Ishikawa (cell line): Measurements from ENCODE around the gene ALDH2.

Experiments
- CEBPB ChIP-seq: IDR thresholded peaks from 2 replicates; pipeline ENCODE4 v1.6.1; 2012
- CREB1 ChIP-seq: IDR thresholded peaks from 2 replicates; pipeline ENCODE4 v1.6.1; 2012; ENCODE audit warnings: low read depth
- EGR1 ChIP-seq: IDR thresholded peaks from 2 replicates; pipeline ENCODE4 v1.6.1; 2012
- EP300 ChIP-seq: IDR thresholded peaks from 2 replicates; pipeline ENCODE4 v1.6.1; 2012; ENCODE audit warnings: borderline replicate concordance
- FOXM1 ChIP-seq: IDR thresholded peaks from 2 replicates; pipeline ENCODE4 v1.6.1; 2012; ENCODE audit warnings: low read depth, borderline replicate concordance
- MAX ChIP-seq: IDR thresholded peaks from 2 replicates; pipeline ENCODE4 v1.6.1; 2012
- NFIC ChIP-seq: IDR thresholded peaks from 2 replicates; pipeline ENCODE4 v1.6.1; 2012
- RAD21 ChIP-seq: IDR thresholded peaks from 2 replicates; pipeline ENCODE4 v1.6.1; 2012; ENCODE audit warnings: low read depth
- REST ChIP-seq: IDR thresholded peaks from 2 replicates; pipeline ENCODE4 v1.6.1; 2012; ENCODE audit warnings: low read depth, mild to moderate bottlenecking
- TAF1 ChIP-seq: IDR thresholded peaks from 2 replicates; pipeline ENCODE4 v1.6.1; 2012; ENCODE audit warnings: low read depth, mild to moderate bottlenecking
- TCF12 ChIP-seq: IDR thresholded peaks from 2 replicates; pipeline ENCODE4 v1.6.1; 2012; ENCODE audit warnings: low read depth
- TEAD4 ChIP-seq: IDR thresholded peaks from 2 replicates; pipeline ENCODE4 v1.6.1; 2012
- USF1 ChIP-seq: IDR thresholded peaks from 2 replicates; pipeline ENCODE4 v1.6.1; 2012
- YY1 ChIP-seq: IDR thresholded peaks from 2 replicates; pipeline ENCODE4 v1.6.1; 2012; ENCODE audit warnings: low read depth
- ZBTB7A ChIP-seq: IDR thresholded peaks from 2 replicates; pipeline ENCODE4 v1.6.1; 2012; ENCODE audit warnings: low read depth

Gene ALDH2

GRCh38 chr12:111748151-111748672, 18.5 kb upstream of the ALDH2 start:
- TF ChIP-seq FOXM1 = no peak
- TF ChIP-seq MAX = no peak
- TF ChIP-seq ZBTB7A = no peak
- no peak for TF ChIP-seq TEAD4
- TF ChIP-seq CREB1 = no peak
- no peak for TF ChIP-seq EGR1

GRCh38 chr12:111748867-111749266, 17.9 kb upstream of the ALDH2 start:
- TF ChIP-seq USF1 (no peak), ZBTB7A (no peak), RAD21 (no peak), MAX (no peak), REST (no peak), EP300 (no peak)

- TF ChIP-seq CREB1 (no peak), CEBPB (no peak), YY1 (no peak), ZBTB7A (no peak), MAX (no peak), EP300 (no peak), NFIC (no peak), RAD21 (no peak), TAF1 (no peak), TCF12 (no peak), FOXM1 (no peak)
These were observed 17.3 kb upstream of the ALDH2 start for GRCh38 chr12:111749391-111749790.

- TF ChIP-seq EGR1 (no peak), ZBTB7A (no peak), RAD21 (peak; percentile 80)
These were observed 13.4 kb upstream of the ALDH2 start for GRCh38 chr12:111753144-111753881.

- TF ChIP-seq CEBPB (no peak), MAX (no peak), EGR1 (no peak), EP300 (no peak), FOXM1 (no peak), ZBTB7A (no peak), RAD21 (no peak), NFIC (no peak), TCF12 (no peak), REST (no peak), TEAD4 (no peak), TAF1 (no peak), USF1 (no peak), CREB1 (no peak), YY1 (no peak)
These were observed 12.1 kb upstream of the ALDH2 start for GRCh38 chr12:111754671-111755070.

- no peak for TF ChIP-seq EP300
- TF ChIP-seq YY1 = no peak
- no peak for TF ChIP-seq TEAD4
- TF ChIP-seq TCF12 = no peak
- no peak for TF ChIP-seq EGR1
These were observed 10.5 kb upstream of the ALDH2 start for GRCh38 chr12:111756196-111756595.
